ENCODE results near the gene TIGD3. TPM values are rescaled to one million over a fixed set of nuclear protein-coding genes. Genes with fewer than 3 reads are reported as not detected.

TIGD3 gene
- total RNA-seq, 4 donors from 2014 or later, result 0.48 to 3.0 (median 0.75) TPM; not detected in 1

- Histone ChIP-seq H3K4me3 (no peak overlapping the region), H3K36me3 (no peaks in the 10 kb centered on the region), H3K9me3 (no peaks in the 10 kb centered on the region), H3K4me1 (peaks cover 15 to 18% (median 16%) of the 10 kb centered on the region in 4 donors), H3K27me3 (no peaks in the 10 kb centered on the region), H3K27ac (no peak overlapping the region)
- no peak for DNase-seq
- in situ Hi-C loops (cut with MboI; ENCODE audit: low pct_ligation_motif_present in 1 of 4, low pct_unique_long_range_greater_than_20kb in 1 of 4, low sequenced_read_pairs in 3 of 4) (no loop called here), intact Hi-C loops (cut with DNase I; ENCODE audit: low total_unique reads) (no loop called here)
- no peak for TF ChIP-seq CTCF (IDR thresholded peaks at IDR 0.05)
- TF ChIP-seq EP300 (IDR thresholded peaks at IDR 0.05; ENCODE audit: low read depth), result no peak
- TF ChIP-seq POLR2A (IDR thresholded peaks at IDR 0.05), result no peak
- no peak for TF ChIP-seq POLR2AphosphoS5 (IDR thresholded peaks at IDR 0.05)
- WGBS, 2 donors (ENCODE audit: low coverage in 1 of 2), result 79% methylated on average over 8 of the region's 8 CpGs; no CpG with 5 or more reads in 1 of the 2 donors
Measured at GRCh38 chr11:65377036-65377435, 22.5 kb downstream of the TIGD3 start.

DNA sequence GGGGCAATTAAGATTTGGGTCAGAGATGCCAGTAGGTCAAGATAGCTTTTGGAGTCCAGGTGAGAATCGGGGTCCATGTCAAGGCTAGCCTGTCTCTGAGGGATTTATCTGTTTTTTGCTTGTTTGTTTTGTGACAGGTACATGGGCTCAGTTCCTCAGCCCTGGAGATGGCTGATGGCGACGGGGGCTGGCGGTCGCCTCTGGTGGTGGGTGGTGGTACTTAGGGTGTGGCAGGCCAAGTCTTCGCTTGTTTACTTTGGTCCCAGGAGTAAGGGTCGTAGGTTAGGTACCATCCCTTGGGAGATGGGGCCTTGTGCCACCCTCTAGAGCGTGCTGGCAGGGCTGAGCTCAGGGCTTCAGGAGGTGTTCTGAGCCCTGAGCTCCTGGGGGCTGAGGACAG, 23.2 kb downstream of the TIGD3 start:
- DNase-seq, result no peak
- TF ChIP-seq CTCF (IDR thresholded peaks at IDR 0.05) (no peak), POLR2A (IDR thresholded peaks at IDR 0.05) (no peak), POLR2AphosphoS5 (IDR thresholded peaks at IDR 0.05) (no peak), EP300 (IDR thresholded peaks at IDR 0.05; ENCODE audit: low read depth) (no peak)
- no peaks in the 10 kb centered on the region for H3K36me3 ChIP-seq
- WGBS, 2 donors (ENCODE audit: low coverage in 1 of 2), result 92 to 100% methylated on average over 1 to 8 of the region's 8 CpGs
- intact Hi-C loops (cut with DNase I; ENCODE audit: low total_unique reads), result no loop called here
- H3K4me1 ChIP-seq, result peaks cover 19 to 24% (median 21%) of the 10 kb centered on the region in 4 donors
- no peaks in the 10 kb centered on the region for H3K27me3 ChIP-seq
- H3K9me3 ChIP-seq, result no peaks in the 10 kb centered on the region
- no peak overlapping the region for H3K4me3 ChIP-seq
- H3K27ac ChIP-seq, result no peak overlapping the region
- in situ Hi-C loops (cut with MboI; ENCODE audit: low pct_ligation_motif_present in 1 of 4, low pct_unique_long_range_greater_than_20kb in 1 of 4, low sequenced_read_pairs in 3 of 4), result no loop called here

GRCh38 chr11:65378208-65378927, 23.8 kb downstream of the TIGD3 start:
- in situ Hi-C loops (cut with MboI; ENCODE audit: low pct_ligation_motif_present in 1 of 4, low pct_unique_long_range_greater_than_20kb in 1 of 4, low sequenced_read_pairs in 3 of 4) (no loop called here), intact Hi-C loops (cut with DNase I; ENCODE audit: low total_unique reads) (no loop called here)
- WGBS, 2 donors (ENCODE audit: low coverage in 1 of 2), result 77% methylated on average over 19 of the region's 19 CpGs; no CpG with 5 or more reads in 1 of the 2 donors
- no peak for TF ChIP-seq POLR2A (IDR thresholded peaks at IDR 0.05)
- TF ChIP-seq CTCF (IDR thresholded peaks at IDR 0.05), result no peak
- no peak for TF ChIP-seq POLR2AphosphoS5 (IDR thresholded peaks at IDR 0.05)
- TF ChIP-seq EP300 (IDR thresholded peaks at IDR 0.05; ENCODE audit: low read depth), result no peak
- no peak overlapping the region for H3K27ac ChIP-seq
- H3K9me3 ChIP-seq, result no peaks in the 10 kb centered on the region
- no peaks in the 10 kb centered on the region for H3K36me3 ChIP-seq
- no peaks in the 10 kb centered on the region for H3K27me3 ChIP-seq
- H3K4me1 ChIP-seq, result peaks cover 25 to 30% (median 27%) of the 10 kb centered on the region in 4 donors
- DNase-seq, result peak; percentile 52
- no peak overlapping the region for H3K4me3 ChIP-seq

DNA sequence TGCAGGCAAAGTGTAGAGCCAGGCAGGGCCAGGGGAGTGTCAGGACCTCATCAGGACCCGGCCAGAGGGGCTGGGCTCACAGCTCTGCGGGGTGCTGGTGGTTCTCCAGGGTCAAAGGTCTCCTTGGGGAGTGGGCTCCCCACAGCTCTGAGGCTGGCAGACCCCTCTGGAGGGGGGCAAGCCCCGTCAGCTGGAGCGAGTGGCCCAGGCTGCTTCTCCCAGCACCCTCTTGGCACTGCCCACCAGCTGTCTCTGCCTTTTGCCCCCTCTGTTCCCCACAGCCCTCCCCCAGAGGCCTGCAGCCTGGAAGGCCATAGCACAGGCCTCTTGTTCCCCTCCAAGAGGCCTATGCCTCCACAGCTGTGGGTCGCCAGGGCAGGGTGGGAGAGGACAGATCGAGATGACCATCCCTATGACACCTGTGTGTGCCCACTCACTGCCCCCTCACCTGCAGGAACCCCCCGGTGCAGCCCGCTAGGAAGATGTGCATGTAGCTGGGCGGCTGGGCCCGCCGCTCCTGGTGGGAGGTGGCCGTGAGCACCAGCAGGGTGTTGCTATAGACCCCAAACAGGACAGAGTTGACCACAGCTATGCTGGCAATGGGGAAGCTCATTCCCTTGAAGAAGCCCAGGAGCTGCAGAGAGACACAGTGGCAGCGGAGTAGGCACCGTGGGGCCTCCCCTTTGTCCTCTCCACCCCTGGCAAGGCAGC, 24.5 kb downstream of the TIGD3 start:
- DNase-seq, result no peak
- intact Hi-C loops (cut with DNase I; ENCODE audit: low total_unique reads), result no loop called here
- no peak overlapping the region for H3K27ac ChIP-seq

More for the DNA sequence above, 24.5 kb downstream of the TIGD3 start:
- H3K27me3 ChIP-seq, result no peaks in the 10 kb centered on the region
- H3K4me1 ChIP-seq, result peaks cover 31 to 34% (median 33%) of the 10 kb centered on the region in 4 donors
- H3K36me3 ChIP-seq, result no peaks in the 10 kb centered on the region
- H3K4me3 ChIP-seq, result no peak overlapping the region
- WGBS, 2 donors (ENCODE audit: low coverage in 1 of 2), result 80 to 90% methylated on average over 2 to 13 of the region's 14 CpGs
- no peak for TF ChIP-seq POLR2A (IDR thresholded peaks at IDR 0.05)
- no peak for TF ChIP-seq CTCF (IDR thresholded peaks at IDR 0.05)
- TF ChIP-seq POLR2AphosphoS5 (IDR thresholded peaks at IDR 0.05), result no peak
- no peak for TF ChIP-seq EP300 (IDR thresholded peaks at IDR 0.05; ENCODE audit: low read depth)
- no peaks in the 10 kb centered on the region for H3K9me3 ChIP-seq
- in situ Hi-C loops (cut with MboI; ENCODE audit: low pct_ligation_motif_present in 1 of 4, low pct_unique_long_range_greater_than_20kb in 1 of 4, low sequenced_read_pairs in 3 of 4), result no loop called here
